ENCODE measurements around the gene AMOTL1.
"Not testable (repeated sequence)": the region's sequence is repeated elsewhere in the genome, so short reads cannot be mapped to it uniquely, and the experiment has no call there.

Gene AMOTL1

GRCh38 chr11:94791942-94792341, 23.8 kb downstream of the AMOTL1 start:
- DNase-seq (ENCODE audit: low read depth in 2 of 2): not testable (repeated sequence)

- DNase-seq (ENCODE audit: low read depth in 2 of 2): no peak
Measured at GRCh38 chr11:94792451-94792850, 24.3 kb downstream of the AMOTL1 start.

DNA sequence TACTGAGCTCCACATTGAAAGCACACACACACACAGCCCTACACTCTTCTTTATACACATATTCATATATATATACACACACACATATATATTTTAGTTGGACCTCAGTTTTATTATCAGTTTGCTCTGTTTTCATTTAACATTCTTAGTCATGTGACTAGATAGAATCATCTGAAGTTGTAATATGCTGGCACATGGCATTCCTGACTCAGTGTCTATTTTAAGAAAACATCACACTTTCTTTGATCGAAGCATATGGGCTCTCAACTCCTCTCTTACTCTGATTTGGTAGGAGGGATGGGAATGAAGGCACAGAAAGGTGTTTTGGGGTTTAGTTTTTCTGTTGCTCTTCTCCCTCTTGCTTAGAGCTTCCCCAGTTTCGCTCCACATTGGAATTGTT, 24.8 kb downstream of the AMOTL1 start:
- no peak for DNase-seq (ENCODE audit: low read depth in 2 of 2)

DNA sequence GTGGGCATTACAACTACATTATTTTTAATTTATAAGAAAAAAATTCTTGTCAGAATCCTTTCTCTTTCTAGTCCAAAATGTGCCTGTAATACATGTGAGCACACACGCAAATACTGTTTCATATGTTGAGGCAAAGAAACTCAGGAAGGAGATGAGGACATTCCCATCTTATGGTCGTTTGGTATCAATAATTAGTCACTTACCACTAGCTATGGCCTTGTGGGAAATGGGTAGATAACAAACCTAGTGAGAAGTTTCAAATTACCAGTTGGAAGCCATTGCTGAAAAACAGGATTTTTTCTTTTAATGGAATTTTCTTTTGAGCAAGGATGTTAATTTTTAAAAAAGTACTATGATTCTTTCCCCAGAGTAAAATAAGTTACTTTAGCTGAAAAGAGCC, 25.7 kb downstream of the AMOTL1 start:
- no peak for DNase-seq (ENCODE audit: low read depth in 2 of 2)

- no peak for DNase-seq (ENCODE audit: low read depth in 2 of 2)
Measured at GRCh38 chr11:94794287-94795168, 26.4 kb downstream of the AMOTL1 start.

GRCh38 chr11:94795476-94796189, 27.5 kb downstream of the AMOTL1 start:
- DNase-seq (ENCODE audit: low read depth in 2 of 2): no peak

DNA sequence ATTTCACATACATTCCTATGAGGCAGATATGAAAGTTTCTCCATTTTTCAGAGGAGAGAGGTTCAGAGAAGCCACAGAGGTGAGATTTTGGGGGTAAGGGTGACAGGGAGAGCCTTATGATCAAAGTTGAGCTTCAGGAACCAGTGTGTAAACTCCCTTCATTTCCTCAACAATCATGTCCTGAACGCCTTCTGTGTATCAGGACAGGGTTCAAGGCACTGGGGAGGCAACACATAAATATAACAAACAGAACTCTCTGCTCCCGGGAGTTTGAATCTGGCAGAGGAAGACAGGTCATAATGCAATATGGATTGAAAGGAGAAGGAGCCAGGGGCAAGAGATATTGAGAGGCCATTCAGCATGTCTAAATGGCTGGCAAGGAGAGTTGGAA, 28.0 kb downstream of the AMOTL1 start:
- no peak for DNase-seq (ENCODE audit: low read depth in 2 of 2)

DNA sequence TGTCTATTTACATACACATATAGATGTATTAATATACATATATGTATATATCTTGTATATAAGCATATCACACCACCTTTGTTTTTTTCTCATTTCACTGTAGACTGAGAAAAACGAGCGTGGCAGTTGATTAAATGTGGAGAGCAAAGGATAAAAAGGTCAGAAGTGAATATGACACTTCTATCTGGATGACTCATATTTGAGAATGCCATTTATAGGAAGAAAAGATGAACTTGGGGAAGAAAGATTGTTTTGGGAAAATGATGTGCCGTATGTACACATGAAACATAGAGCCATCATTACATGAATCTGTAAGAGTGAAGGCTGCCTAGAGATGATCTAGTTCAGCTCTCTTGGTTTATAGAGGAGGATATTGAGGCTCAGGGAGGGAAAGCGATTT, 28.7 kb downstream of the AMOTL1 start:
- no peak for DNase-seq (ENCODE audit: low read depth in 2 of 2)

DNA sequence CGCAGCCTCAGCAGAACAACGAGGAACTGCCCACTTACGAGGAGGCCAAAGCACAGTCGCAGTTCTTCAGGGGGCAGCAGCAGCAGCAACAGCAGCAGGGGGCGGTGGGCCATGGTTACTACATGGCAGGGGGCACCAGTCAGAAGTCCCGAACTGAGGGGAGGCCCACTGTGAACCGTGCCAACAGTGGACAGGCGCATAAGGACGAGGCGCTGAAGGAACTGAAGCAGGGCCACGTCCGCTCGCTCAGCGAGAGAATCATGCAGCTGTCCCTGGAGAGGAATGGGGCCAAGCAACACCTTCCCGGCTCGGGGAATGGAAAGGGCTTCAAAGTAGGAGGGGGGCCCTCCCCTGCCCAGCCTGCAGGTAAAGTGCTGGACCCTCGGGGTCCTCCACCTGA, 31.6 kb downstream of the AMOTL1 start:
- no peak for DNase-seq (ENCODE audit: low read depth in 2 of 2)

GRCh38 chr11:94800414-94800813, 32.3 kb downstream of the AMOTL1 start:
- DNase-seq (ENCODE audit: low read depth in 2 of 2): no peak

DNA sequence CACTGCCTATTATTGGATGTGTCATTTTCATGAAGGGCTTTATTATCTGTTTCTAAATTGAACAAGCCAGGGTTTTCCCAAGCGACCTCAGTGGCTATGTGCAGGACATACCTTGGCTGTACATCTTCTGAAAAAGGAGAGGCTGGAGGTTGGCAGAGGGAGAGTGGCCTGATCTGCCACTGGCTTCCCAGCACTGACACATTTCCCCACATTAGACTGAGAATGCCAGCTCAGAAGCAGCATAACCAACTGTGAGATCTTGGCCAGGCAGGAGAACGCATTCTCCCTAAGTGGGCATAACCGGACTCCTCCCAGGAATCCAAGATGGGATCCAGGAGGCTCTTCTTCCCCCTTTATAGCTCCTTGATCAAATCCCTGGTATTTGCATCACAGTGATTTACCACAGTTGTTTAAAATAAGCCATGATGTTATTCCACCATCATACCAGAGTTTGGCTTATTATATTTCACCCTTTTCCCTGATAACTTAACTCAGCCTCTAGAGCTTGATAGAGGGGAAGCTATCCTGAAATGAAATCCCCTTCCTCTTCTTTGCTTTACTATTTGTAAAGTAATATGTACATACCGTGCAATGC, 33.8 kb downstream of the AMOTL1 start:
- DNase-seq (ENCODE audit: low read depth in 2 of 2): no peak

DNA sequence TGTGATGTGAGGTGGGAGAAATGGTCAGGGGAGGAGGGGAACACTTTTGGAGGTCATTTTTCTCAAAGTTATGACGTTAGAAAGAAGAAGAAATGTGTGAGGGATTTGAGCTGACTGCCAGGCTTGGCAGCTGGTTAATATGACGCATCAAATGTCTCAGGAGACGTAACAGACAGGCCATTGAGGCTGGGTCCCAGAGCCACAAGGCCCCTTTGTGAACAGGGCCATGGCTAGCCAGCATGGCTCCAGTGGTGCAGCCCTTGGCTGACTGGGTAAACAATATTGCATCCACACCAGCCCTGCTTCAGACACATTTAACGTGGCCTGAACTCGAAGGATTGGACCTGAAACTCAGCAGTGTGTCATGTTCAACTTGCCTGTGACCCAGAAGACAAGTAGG, 34.3 kb downstream of the AMOTL1 start:
- no peak for DNase-seq (ENCODE audit: low read depth in 2 of 2)

- no peak for DNase-seq (ENCODE audit: low read depth in 2 of 2)
Measured at GRCh38 chr11:94803491-94803890, 35.3 kb downstream of the AMOTL1 start.

DNA sequence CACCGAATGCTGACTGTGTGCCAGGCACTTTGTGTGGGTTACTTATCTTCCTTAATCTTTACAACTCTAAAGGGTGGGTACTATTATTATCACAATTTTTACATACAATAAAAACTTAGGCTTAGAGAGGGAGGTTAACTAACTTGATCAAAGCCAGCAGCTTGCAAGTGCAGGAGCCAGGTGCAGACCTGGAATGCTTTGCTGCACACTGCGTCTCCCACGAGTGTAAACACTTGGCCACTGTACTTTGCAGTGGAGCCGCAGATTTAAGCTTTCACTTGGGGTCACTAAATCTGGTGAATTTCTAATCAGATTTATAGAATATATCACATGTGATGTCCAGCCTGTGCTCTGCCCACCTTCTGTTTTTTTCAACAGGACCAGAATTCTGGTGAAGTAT, 36.7 kb downstream of the AMOTL1 start:
- no peak for DNase-seq (ENCODE audit: low read depth in 2 of 2)

DNA sequence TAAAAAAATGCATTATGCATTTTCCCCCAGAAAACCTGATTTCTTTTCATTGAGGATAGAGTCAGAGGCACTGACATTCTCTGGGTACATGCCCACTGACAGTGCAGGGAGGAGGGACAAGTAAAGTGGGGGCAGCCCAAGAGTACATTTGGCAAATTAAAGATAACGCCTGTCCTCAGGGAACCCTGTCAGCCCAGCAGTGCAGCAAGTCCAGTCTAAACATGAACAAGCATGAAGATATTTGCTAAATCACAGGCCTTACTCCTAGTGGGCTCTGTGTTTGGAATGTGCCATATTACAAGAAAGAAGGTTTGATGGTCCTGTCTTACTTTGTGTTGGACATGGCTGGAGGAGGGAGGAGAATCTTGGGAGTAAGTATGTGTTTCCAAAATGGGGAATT, 37.9 kb downstream of the AMOTL1 start:
- DNase-seq (ENCODE audit: low read depth in 2 of 2): no peak

DNA sequence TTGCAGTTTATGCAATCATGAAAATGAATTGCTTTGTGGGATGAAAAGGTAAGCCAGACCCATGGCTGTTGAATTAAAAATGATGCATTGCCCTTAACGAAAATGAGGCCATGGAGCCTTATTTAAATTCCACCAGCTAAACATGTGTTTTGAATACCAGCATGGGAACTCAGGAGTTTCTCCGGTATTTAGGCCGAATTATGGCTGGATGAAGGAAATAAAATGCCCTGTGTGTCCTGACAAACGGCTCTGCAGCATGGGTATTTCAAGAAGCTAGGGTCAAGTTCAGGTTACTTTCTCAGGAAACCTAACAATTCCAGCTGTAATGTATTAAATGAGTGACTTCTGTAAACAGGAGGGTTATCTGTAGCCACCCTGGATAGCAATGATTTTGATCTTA, 38.3 kb downstream of the AMOTL1 start:
- no peak for DNase-seq (ENCODE audit: low read depth in 2 of 2)

DNA sequence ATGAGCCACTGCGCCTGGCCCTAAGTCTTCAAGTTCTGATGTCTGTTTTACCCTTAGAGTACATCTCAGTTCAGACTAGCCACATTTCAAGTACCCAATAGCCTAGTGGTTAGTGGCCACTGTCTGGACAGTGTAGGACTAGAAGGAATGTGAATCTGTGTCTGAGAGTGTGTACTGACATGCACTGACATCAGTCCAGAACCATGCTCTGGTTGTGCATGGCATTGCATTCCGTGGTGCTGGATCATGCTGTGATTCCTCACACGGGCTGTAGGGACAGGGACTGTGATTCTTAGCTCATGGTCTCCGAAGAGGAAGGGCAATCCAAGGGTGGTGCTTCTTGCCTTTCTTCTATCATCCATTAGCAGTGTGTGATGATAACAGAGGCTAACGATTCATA, 41.1 kb downstream of the AMOTL1 start:
- DNase-seq (ENCODE audit: low read depth in 2 of 2): no peak

- DNase-seq (ENCODE audit: low read depth in 2 of 2): not testable (repeated sequence)
Measured at GRCh38 chr11:94812724-94813720, 44.9 kb downstream of the AMOTL1 start.

DNA sequence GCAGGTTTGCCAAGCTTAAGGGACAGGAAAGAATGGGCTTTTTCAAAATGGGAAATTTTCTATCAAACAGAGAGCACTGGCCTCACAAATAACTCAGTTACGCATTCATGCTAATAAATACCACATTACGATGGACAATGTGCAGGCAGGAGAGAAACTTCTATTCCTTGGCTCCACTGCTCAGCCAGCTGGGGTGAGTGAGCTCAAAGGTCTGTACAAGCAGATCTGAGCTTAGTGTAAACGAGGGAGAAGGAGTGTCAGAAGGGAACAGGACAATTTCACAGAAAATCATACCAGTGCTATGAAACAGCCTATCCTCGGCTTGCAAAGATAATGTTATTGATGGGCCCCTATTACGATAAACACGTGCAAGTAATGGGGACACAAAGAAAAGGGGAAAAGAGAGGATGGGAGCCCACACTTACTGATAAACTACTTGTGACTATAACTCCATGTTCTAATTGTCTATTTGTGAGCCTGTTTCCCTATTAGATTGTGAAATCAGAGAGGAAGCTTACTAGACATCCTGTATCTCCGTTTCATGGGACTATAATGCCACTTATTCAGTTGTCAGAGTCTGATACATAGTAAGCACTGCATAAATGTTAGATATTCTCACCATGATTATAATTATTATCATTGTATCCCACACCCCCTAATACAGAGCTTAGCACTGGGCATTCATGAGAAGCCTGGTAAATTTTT, 46.3 kb downstream of the AMOTL1 start:
- no peak for DNase-seq (ENCODE audit: low read depth in 2 of 2)

DNA sequence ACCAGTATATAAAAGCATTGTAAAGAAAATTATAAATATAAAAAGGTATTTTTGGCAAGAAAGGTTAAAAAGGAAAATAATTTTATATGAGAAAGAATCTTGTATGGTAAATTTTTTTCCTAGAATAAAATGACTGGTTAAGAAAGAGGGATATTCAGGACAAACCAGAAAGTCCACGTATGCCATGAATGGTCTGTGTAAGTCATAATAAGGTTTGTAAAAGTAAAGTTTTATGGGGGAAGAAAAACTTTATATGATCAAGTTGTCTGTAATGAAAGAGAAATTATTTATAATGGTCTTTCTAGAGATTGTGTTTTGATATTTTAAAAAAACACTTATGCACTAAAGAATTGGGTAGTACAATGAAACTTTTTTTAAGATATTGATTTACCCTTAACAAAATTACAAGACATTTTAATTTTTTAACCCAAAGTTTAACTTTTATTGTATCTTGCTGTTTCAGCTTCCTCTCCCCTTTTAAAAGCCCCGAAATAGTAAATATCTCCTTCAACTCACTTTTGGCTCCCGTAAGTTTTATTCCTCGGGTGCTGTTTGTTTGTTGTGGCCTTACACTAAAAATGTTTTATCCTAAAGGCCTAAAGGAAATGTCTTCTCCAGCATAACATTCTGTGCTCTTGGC, 47.7 kb downstream of the AMOTL1 start:
- DNase-seq (ENCODE audit: low read depth in 2 of 2): no peak
